GM12878 (cell line): Measurements from ENCODE around the gene RNPS1. TPM values are rescaled to one million over a fixed set of nuclear protein-coding genes. Genes with fewer than 3 reads are reported as not detected.

Experiments
- EED ChIP-seq: sonication (generic); IDR thresholded peaks from 2 replicates; pipeline ENCODE4 v1.6.1; 2016; ENCODE audit warnings: antibody characterized with exemption, low read depth
- FOS ChIP-seq: IDR thresholded peaks from 3 replicates; pipeline ENCODE4 v1.6.1; 2011; ENCODE audit warnings: borderline replicate concordance; ENCODE audit not compliant: insufficient read length; ENCODE audit errors: extremely low read depth
- LARP7 ChIP-seq: fragments of 450-650 bp; IDR thresholded peaks from 2 replicates; pipeline ENCODE4 v1.6.1; 2017; ENCODE audit warnings: mild to moderate bottlenecking
- MEF2A ChIP-seq: IDR thresholded peaks from 2 replicates; pipeline ENCODE4 v1.6.1; 2011; ENCODE audit warnings: low read depth, mild to moderate bottlenecking, low read length, moderate library complexity; ENCODE audit not compliant: insufficient read depth
- MTA3 ChIP-seq: IDR thresholded peaks from 2 replicates; pipeline ENCODE4 v1.6.1; 2012; ENCODE audit warnings: low read length, inconsistent platforms, borderline replicate concordance
- NFXL1 ChIP-seq: fragments of 450-650 bp; IDR thresholded peaks from 2 replicates; pipeline ENCODE4 v1.6.1; 2017; ENCODE audit warnings: antibody characterized with exemption, mild to moderate bottlenecking, borderline replicate concordance
- PAX8 ChIP-seq: fragments of 450-650 bp; IDR thresholded peaks from 2 replicates; pipeline ENCODE4 v1.6.1; 2017; ENCODE audit warnings: mild to moderate bottlenecking, moderate library complexity
- POLR2AphosphoS2 ChIP-seq: IDR thresholded peaks from 2 replicates; pipeline ENCODE4 v1.6.1; 2011; ENCODE audit warnings: low read depth, mild to moderate bottlenecking, low read length, improper control_type of control experiment, moderate library complexity
- POLR2AphosphoS5 ChIP-seq: IDR thresholded peaks from 2 replicates; pipeline ENCODE4 v1.6.1; 2011; ENCODE audit warnings: mild to moderate bottlenecking, low read length, inconsistent platforms
- RELA ChIP-seq: fragments of 450-650 bp; IDR thresholded peaks from 2 replicates; pipeline ENCODE4 v1.8.0; 2014; ENCODE audit warnings: borderline replicate concordance; ENCODE audit not compliant: partially characterized antibody
- SMARCA5 ChIP-seq: fragments of 450-650 bp; IDR thresholded peaks from 2 replicates; pipeline ENCODE4 v1.6.1; 2017; ENCODE audit warnings: mild to moderate bottlenecking
- TCF3 ChIP-seq: IDR thresholded peaks from 2 replicates; pipeline ENCODE4 v1.6.1; 2012; ENCODE audit warnings: low read depth, mild to moderate bottlenecking, low read length, borderline replicate concordance; ENCODE audit not compliant: insufficient read depth
- TCF7 ChIP-seq: IDR thresholded peaks from 2 replicates; pipeline ENCODE4 v1.6.1; 2014; ENCODE audit warnings: antibody characterized with exemption, borderline replicate concordance
- WRNIP1 ChIP-seq: IDR thresholded peaks from 2 replicates; pipeline ENCODE4 v1.6.1; 2011; ENCODE audit warnings: low read depth, low read length, improper control_type of control experiment, borderline replicate concordance
- YBX1 ChIP-seq: fragments of 450-650 bp; IDR thresholded peaks from 2 replicates; pipeline ENCODE4 v1.6.1; 2016; ENCODE audit warnings: antibody characterized with exemption
- ZSCAN29 ChIP-seq: fragments of 450-650 bp; IDR thresholded peaks from 2 replicates; pipeline ENCODE4 v1.6.1; 2017; ENCODE audit warnings: mild to moderate bottlenecking, moderate library complexity
- polyA plus RNA-seq, 11 experiments: library from polyadenylated mRNA; depleted of rRNA in 4 of 11; unstranded in 6 of 11; stranded (reverse) in 5 of 11; fragments of >200 nt; fragmentation: Nextera tagmentation in 4 of 11; fragmentation: Illumina TruSeq in 1 of 11; extraction: Ambion mirVana in 4 of 11; extraction: Trizol in 1 of 11; gene quantifications; 1 replicate in 1 of 11; 2 replicates in 10 of 11; pipeline versions ENCODE4 v1.2.1 to v1.2.3, GENCODE V29; 2011 to 2016; ENCODE audit warnings: inconsistent platforms in 2 of 11, missing spikeins in 2 of 11, low read depth in 1 of 11
- total RNA-seq, 4 experiments: library from RNA; depleted of rRNA in 3 of 4; stranded (reverse); fragments of >200 nt in 3 of 4; fragmentation: Illumina TruSeq in 1 of 4; extraction: Trizol in 1 of 4; gene quantifications; 2 replicates each; pipeline versions ENCODE4 v1.2.1 to v1.2.3, GENCODE V29; 2013 to 2021
- TF ChIP-seq, protein P1 (sequence below), 3 experiments: IDR thresholded peaks in 2 of 3; conservative IDR thresholded peaks in 1 of 3; 2 replicates each; pipeline ENCODE4 v1.5.1; 2011; ENCODE audit warnings: low read depth in 3 of 3, low read length in 3 of 3, mild to moderate bottlenecking in 3 of 3, control low read depth in 2 of 3, moderate library complexity in 2 of 3, inconsistent platforms in 1 of 3, mixed read lengths in 1 of 3; ENCODE audit not compliant: control insufficient read depth in 2 of 3, insufficient read depth in 1 of 3; ENCODE audit errors: extremely low read depth in 1 of 3
- TF ChIP-seq, protein P2 (sequence below): IDR thresholded peaks from 2 replicates; pipeline ENCODE4 v1.6.1; 2011; ENCODE audit warnings: mild to moderate bottlenecking, low read depth, low read length, moderate library complexity; ENCODE audit not compliant: insufficient replicate concordance
- TF ChIP-seq, protein P3 (sequence below): IDR thresholded peaks from 2 replicates; pipeline ENCODE4 v1.6.1; 2011; ENCODE audit warnings: low read depth, mild to moderate bottlenecking, low read length, moderate library complexity, borderline replicate concordance; ENCODE audit errors: extremely low read depth
- TF ChIP-seq, protein P4 (sequence below): IDR thresholded peaks from 2 replicates; pipeline ENCODE4 v1.6.1; 2011; ENCODE audit warnings: borderline replicate concordance, low read depth, mild to moderate bottlenecking, moderate library complexity, low read length; ENCODE audit not compliant: insufficient read depth, poor library complexity, severe bottlenecking
- TF ChIP-seq, protein P5 (sequence below): IDR thresholded peaks from 2 replicates; pipeline ENCODE4 v1.6.1; 2012; ENCODE audit warnings: mild to moderate bottlenecking, low read depth, low read length

RNPS1 gene
- total and polyA plus RNA-seq, 10 of the 15 experiments (the other 5 are each of a cell fraction or from before 2014, with no cell fraction given): 38.2 to 359 (median 188) TPM

DNA sequence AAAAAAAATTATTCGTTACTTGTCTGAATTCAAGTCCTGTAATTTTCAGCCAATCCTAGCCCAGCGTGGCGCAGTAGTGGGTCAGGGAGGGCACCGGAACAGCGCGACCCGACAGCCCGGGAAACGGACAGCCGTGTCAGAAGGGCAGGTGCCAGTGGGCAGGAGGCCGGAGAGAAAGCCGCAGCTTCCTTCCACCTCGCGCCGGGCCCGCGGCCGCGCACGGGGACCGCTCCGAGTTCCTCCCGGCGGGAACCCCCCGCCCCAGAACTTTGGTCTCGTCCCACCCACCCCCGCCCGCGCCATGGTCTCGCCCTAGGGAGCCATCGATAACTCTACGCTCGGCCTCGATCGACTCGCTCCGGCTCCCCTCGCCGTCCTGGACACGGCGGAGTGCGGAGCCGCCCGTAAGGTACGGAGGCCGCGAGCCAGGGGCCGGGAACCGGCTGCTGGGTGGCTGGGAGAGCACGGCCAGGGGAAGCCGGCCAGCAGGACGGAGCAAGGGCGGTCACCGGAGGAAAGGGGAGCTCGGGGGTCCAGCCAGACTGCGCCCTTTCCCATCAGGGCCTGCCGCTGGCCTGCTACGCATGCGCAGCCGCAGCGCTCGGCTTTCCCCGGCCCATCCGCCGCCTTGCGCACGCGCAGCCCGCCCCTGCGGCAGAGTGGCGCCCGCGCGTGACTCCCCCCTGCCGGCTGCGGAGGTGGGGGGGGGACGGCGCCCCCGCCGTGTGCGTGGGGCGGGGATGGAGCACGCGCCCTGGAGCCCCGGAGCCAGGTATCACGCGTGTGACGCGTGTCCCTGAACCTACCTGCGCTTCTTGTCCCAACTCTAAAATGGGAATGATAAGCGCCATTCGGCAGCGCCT, 62.6 kb downstream of the RNPS1 start, which contains the start of gene MLST8 (continued):
- TF ChIP-seq, protein P1, sequence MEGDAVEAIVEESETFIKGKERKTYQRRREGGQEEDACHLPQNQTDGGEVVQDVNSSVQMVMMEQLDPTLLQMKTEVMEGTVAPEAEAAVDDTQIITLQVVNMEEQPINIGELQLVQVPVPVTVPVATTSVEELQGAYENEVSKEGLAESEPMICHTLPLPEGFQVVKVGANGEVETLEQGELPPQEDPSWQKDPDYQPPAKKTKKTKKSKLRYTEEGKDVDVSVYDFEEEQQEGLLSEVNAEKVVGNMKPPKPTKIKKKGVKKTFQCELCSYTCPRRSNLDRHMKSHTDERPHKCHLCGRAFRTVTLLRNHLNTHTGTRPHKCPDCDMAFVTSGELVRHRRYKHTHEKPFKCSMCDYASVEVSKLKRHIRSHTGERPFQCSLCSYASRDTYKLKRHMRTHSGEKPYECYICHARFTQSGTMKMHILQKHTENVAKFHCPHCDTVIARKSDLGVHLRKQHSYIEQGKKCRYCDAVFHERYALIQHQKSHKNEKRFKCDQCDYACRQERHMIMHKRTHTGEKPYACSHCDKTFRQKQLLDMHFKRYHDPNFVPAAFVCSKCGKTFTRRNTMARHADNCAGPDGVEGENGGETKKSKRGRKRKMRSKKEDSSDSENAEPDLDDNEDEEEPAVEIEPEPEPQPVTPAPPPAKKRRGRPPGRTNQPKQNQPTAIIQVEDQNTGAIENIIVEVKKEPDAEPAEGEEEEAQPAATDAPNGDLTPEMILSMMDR (IDR thresholded peaks at IDR 0.05 in 2 of 3, conservative IDR thresholded peaks at IDR 0.05 in 1 of 3; ENCODE audit: control insufficient read depth in 2 of 3, extremely low read depth in 1 of 3, insufficient read depth in 1 of 3, low read depth in 3 of 3, low read length in 3 of 3): peak in 1 of 3 experiments; percentile 2; a peak in 1 of 6 replicates
- TF ChIP-seq NFXL1 (0 out of 2 replicates have a peak, but pooled peaks have one; percentile 36), MEF2A (no peak), POLR2AphosphoS5 (peak; percentile 83; the same call in 1 of the 2 replicates), PAX8 (no peak), RELA (peak; percentile 73), MTA3 (no peak), WRNIP1 (no peak), SMARCA5 (no peak; the same call in 1 of the 2 replicates), FOS (no peak), ZSCAN29 (no peak), EED (peak; percentile 28; the same call in 1 of the 2 replicates), TCF7 (no peak), POLR2AphosphoS2 (peak; percentile 95), LARP7 (peak; percentile 82), TCF3 (0 out of 2 replicates have a peak, but pooled peaks have one; percentile 17), YBX1 (no peak)
- TF ChIP-seq, protein P2, sequence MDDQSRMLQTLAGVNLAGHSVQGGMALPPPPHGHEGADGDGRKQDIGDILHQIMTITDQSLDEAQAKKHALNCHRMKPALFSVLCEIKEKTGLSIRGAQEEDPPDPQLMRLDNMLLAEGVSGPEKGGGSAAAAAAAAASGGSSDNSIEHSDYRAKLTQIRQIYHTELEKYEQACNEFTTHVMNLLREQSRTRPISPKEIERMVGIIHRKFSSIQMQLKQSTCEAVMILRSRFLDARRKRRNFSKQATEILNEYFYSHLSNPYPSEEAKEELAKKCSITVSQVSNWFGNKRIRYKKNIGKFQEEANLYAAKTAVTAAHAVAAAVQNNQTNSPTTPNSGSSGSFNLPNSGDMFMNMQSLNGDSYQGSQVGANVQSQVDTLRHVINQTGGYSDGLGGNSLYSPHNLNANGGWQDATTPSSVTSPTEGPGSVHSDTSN: no peak
- TF ChIP-seq, protein P3, sequence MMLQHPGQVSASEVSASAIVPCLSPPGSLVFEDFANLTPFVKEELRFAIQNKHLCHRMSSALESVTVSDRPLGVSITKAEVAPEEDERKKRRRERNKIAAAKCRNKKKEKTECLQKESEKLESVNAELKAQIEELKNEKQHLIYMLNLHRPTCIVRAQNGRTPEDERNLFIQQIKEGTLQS: peak; percentile 70
- TF ChIP-seq, protein P4, sequence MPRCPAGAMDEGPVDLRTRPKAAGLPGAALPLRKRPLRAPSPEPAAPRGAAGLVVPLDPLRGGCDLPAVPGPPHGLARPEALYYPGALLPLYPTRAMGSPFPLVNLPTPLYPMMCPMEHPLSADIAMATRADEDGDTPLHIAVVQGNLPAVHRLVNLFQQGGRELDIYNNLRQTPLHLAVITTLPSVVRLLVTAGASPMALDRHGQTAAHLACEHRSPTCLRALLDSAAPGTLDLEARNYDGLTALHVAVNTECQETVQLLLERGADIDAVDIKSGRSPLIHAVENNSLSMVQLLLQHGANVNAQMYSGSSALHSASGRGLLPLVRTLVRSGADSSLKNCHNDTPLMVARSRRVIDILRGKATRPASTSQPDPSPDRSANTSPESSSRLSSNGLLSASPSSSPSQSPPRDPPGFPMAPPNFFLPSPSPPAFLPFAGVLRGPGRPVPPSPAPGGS: no peak
- TF ChIP-seq, protein P5, sequence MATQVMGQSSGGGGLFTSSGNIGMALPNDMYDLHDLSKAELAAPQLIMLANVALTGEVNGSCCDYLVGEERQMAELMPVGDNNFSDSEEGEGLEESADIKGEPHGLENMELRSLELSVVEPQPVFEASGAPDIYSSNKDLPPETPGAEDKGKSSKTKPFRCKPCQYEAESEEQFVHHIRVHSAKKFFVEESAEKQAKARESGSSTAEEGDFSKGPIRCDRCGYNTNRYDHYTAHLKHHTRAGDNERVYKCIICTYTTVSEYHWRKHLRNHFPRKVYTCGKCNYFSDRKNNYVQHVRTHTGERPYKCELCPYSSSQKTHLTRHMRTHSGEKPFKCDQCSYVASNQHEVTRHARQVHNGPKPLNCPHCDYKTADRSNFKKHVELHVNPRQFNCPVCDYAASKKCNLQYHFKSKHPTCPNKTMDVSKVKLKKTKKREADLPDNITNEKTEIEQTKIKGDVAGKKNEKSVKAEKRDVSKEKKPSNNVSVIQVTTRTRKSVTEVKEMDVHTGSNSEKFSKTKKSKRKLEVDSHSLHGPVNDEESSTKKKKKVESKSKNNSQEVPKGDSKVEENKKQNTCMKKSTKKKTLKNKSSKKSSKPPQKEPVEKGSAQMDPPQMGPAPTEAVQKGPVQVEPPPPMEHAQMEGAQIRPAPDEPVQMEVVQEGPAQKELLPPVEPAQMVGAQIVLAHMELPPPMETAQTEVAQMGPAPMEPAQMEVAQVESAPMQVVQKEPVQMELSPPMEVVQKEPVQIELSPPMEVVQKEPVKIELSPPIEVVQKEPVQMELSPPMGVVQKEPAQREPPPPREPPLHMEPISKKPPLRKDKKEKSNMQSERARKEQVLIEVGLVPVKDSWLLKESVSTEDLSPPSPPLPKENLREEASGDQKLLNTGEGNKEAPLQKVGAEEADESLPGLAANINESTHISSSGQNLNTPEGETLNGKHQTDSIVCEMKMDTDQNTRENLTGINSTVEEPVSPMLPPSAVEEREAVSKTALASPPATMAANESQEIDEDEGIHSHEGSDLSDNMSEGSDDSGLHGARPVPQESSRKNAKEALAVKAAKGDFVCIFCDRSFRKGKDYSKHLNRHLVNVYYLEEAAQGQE: no peak
